HUES48 (cell line): ENCODE measurements around the gene LRRC23.

ENCODE experiments used
- H3K27ac ChIP-seq: one replicate; pipeline ENCODE4 v1.7.0; 2013; ENCODE audit warnings: low read depth, low read length, inconsistent platforms
- H3K27me3 ChIP-seq: 2 replicates; pipeline ENCODE4 v1.6.1; 2013; ENCODE audit warnings: mild to moderate bottlenecking, low read length; ENCODE audit not compliant: control insufficient read depth, insufficient read depth
- H3K36me3 ChIP-seq: 2 replicates; pipeline ENCODE4 v1.6.1; 2013; ENCODE audit warnings: low read length; ENCODE audit not compliant: control insufficient read depth, insufficient read depth
- H3K4me1 ChIP-seq: 2 replicates; pipeline ENCODE4 v1.6.1; 2013; ENCODE audit warnings: mild to moderate bottlenecking, low read length; ENCODE audit not compliant: control insufficient read depth, insufficient read depth
- H3K4me3 ChIP-seq: 2 replicates; pipeline ENCODE4 v1.5.1; 2013; ENCODE audit warnings: mild to moderate bottlenecking, low read depth, low read length
- H3K9ac ChIP-seq: 2 replicates; pipeline ENCODE4 v1.6.1; 2013; ENCODE audit warnings: mild to moderate bottlenecking, low read depth, low read length, moderate library complexity
- H3K9me3 ChIP-seq: 2 replicates; pipeline ENCODE4 v1.6.1; 2013; ENCODE audit warnings: low read length; ENCODE audit not compliant: control insufficient read depth, insufficient read depth

LRRC23 gene

GRCh38 chr12:6909421-6910145 is 5.0 kb downstream of the LRRC23 start:
- Histone ChIP-seq H3K27ac (no peak overlapping the region), H3K9me3 (no peaks in the 10 kb centered on the region), H3K4me1 (peaks cover 9% of the 10 kb centered on the region), H3K27me3 (peaks cover 10% of the 10 kb centered on the region), H3K4me3 (no peak overlapping the region), H3K9ac (no peak overlapping the region), H3K36me3 (no peaks in the 10 kb centered on the region)

DNA sequence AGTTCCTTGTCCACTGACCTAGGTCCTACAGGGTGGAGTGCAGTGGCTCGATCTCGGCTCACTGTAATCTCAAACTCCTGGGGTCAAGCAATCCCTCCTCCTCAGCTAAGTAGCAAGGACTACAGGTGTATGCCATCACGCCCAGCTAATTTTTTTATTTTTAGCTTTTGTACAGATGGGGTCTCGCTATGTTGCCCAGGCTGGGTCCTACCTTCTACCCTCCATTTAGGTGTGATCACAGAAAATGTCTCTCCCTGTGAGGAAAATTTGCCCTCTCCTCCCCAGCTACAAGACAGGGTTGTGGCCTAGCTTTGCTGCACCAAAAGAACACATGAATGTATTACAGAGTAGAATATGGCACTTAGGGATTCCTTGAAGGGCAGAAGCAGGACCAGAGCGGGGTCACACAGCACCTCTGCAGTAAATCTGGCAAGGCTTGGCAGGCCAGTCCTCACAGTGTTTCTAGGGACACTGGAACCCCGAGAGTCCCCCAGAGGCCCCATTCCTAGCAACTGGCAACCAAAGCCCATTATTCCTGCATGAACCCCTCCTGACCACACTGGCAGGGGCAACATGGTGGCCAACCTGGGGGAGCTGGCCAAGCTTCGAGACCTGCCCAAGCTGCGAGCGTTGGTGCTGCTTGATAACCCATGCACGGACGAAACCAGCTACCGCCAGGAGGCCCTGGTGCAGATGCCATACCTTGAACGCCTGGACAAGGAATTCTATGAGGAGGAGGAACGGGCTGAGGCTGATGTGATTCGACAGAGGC is 7.7 kb downstream of the LRRC23 start:
- peaks cover 12% of the 10 kb centered on the region for H3K4me1 ChIP-seq
- H3K4me3 ChIP-seq = no peak overlapping the region
- peaks cover 17% of the 10 kb centered on the region for H3K36me3 ChIP-seq
- H3K9me3 ChIP-seq = no peaks in the 10 kb centered on the region
- no peak overlapping the region for H3K9ac ChIP-seq
- H3K27me3 ChIP-seq = peaks cover 6% of the 10 kb centered on the region
- no peak overlapping the region for H3K27ac ChIP-seq

DNA sequence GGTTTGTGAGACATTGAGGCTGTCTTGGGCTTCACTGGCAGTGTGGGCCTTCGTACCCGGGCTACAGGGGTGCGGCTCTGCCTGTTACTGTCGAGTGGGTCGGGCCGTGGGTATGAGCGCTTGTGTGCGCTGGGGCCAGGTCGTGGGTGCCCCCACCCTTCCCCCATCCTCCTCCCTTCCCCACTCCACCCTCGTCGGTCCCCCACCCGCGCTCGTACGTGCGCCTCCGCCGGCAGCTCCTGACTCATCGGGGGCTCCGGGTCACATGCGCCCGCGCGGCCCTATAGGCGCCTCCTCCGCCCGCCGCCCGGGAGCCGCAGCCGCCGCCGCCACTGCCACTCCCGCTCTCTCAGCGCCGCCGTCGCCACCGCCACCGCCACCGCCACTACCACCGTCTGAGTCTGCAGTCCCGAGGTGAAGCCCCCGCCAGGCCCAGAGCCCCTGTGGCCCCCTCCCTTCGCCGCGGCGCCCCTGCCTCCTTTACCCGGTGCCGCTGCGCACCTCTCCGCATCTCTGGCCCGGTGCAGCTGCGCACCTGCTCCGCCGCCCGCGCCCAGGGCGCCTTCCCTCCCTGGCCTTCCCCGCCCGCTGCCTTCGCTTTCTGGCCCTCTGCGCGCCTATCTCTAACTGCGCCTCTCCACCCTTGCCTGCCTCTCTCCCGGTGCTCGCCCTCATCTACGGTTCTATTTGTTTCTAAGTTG is 9.8 kb downstream of the LRRC23 start, which contains the start of gene ENO2:
Gene ENO2, plus strand, starts transcription at position 335 of the 701 bp plus-strand sequence. CDS start 1,253 bp downstream, outside the sequence.
- Histone ChIP-seq H3K9ac (no peak within 1 kb of the TSS), H3K36me3 (peaks cover 30% of the 10 kb centered on the region), H3K4me1 (peaks cover 12% of the 10 kb centered on the region), H3K4me3 (peak within 1 kb of the TSS; percentile 73), H3K27ac (peak within 1 kb of the TSS; percentile 10), H3K27me3 (peaks cover 6% of the 10 kb centered on the region), H3K9me3 (no peaks in the 10 kb centered on the region)

GRCh38 chr12:6914947-6915788 is 10.5 kb downstream of the LRRC23 start:
- Histone ChIP-seq H3K27me3 (peaks cover 6% of the 10 kb centered on the region), H3K4me3 (peak overlapping the region; percentile 73), H3K9me3 (no peaks in the 10 kb centered on the region), H3K36me3 (peaks cover 38% of the 10 kb centered on the region), H3K9ac (no peak overlapping the region), H3K27ac (peak overlapping the region; percentile 10), H3K4me1 (peaks cover 12% of the 10 kb centered on the region)

GRCh38 chr12:6915789-6916285 is 11.2 kb downstream of the LRRC23 start:
- Histone ChIP-seq H3K36me3 (peaks cover 41% of the 10 kb centered on the region), H3K27me3 (peaks cover 6% of the 10 kb centered on the region), H3K4me1 (peaks cover 12% of the 10 kb centered on the region), H3K9ac (no peak overlapping the region), H3K4me3 (peak overlapping the region; percentile 73; the same call in 1 of the 2 replicates), H3K27ac (no peak overlapping the region), H3K9me3 (no peaks in the 10 kb centered on the region)

- H3K27me3 ChIP-seq = peaks cover 6% of the 10 kb centered on the region
- no peak overlapping the region for H3K9ac ChIP-seq
- H3K4me3 ChIP-seq = no peak overlapping the region
- H3K27ac ChIP-seq = no peak overlapping the region
- H3K9me3 ChIP-seq = no peaks in the 10 kb centered on the region
- H3K36me3 ChIP-seq = peaks cover 48% of the 10 kb centered on the region
- peaks cover 12% of the 10 kb centered on the region for H3K4me1 ChIP-seq
Measured at GRCh38 chr12:6916426-6917200, 12.0 kb downstream of the LRRC23 start.

GRCh38 chr12:6917491-6918231 is 13.0 kb downstream of the LRRC23 start:
- peaks cover 59% of the 10 kb centered on the region for H3K36me3 ChIP-seq
- no peak overlapping the region for H3K4me3 ChIP-seq
- H3K4me1 ChIP-seq = peaks cover 12% of the 10 kb centered on the region
- no peaks in the 10 kb centered on the region for H3K9me3 ChIP-seq
- peaks cover 3% of the 10 kb centered on the region; the same call in 1 of the 2 replicates for H3K27me3 ChIP-seq
- no peak overlapping the region for H3K9ac ChIP-seq
- H3K27ac ChIP-seq = no peak overlapping the region

GRCh38 chr12:6919588-6919987 is 15.0 kb downstream of the LRRC23 start:
- Histone ChIP-seq H3K27me3 (no peaks in the 10 kb centered on the region), H3K4me1 (peaks cover 10% of the 10 kb centered on the region), H3K9me3 (no peaks in the 10 kb centered on the region), H3K36me3 (peaks cover 70% of the 10 kb centered on the region), H3K27ac (no peak overlapping the region), H3K4me3 (no peak overlapping the region), H3K9ac (no peak overlapping the region)

GRCh38 chr12:6921539-6921938 is 16.9 kb downstream of the LRRC23 start:
- H3K4me3 ChIP-seq = no peak overlapping the region
- peaks cover 61% of the 10 kb centered on the region for H3K36me3 ChIP-seq
- no peaks in the 10 kb centered on the region for H3K9me3 ChIP-seq
- H3K9ac ChIP-seq = no peak overlapping the region
- H3K27ac ChIP-seq = no peak overlapping the region
- peaks cover 22% of the 10 kb centered on the region for H3K4me1 ChIP-seq
- no peaks in the 10 kb centered on the region for H3K27me3 ChIP-seq
